ENCODE results near the gene SRGAP1.

DNA sequence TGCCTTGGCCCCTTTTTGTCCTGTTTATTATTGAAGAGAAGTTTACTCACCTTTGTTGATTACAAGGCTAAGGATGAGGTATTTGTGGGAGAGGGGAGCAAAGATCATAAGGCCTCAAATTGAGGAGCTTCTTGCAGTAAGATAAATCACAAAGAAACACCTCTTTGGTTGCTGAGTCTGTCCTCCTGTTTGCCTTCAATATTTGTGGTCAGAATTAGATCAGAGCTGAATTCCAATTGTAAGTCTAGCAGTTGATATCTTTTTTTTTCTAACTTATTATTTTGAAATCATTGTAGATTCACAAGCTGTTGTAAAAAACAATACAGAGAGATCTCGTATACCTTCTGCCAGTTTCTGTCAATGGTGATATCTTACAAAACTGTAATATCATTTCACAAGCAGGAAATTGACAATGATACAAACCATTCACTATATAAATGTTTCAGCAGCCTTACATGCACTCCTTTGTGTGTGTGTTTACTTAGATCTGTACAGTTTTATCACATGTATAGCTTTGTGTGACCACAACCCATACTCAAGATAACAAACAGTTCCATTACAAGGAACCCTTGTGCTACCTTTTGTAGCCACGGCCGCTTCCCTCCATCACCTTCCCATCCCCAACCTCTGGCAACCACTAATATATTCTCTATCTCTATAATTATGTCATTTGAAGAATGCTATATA, 280.2 kb downstream of the SRGAP1 start:
- TF ChIP-seq, protein P1, sequence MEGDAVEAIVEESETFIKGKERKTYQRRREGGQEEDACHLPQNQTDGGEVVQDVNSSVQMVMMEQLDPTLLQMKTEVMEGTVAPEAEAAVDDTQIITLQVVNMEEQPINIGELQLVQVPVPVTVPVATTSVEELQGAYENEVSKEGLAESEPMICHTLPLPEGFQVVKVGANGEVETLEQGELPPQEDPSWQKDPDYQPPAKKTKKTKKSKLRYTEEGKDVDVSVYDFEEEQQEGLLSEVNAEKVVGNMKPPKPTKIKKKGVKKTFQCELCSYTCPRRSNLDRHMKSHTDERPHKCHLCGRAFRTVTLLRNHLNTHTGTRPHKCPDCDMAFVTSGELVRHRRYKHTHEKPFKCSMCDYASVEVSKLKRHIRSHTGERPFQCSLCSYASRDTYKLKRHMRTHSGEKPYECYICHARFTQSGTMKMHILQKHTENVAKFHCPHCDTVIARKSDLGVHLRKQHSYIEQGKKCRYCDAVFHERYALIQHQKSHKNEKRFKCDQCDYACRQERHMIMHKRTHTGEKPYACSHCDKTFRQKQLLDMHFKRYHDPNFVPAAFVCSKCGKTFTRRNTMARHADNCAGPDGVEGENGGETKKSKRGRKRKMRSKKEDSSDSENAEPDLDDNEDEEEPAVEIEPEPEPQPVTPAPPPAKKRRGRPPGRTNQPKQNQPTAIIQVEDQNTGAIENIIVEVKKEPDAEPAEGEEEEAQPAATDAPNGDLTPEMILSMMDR (IDR thresholded peaks at IDR 0.05), result no peak
- TF ChIP-seq EP300 (IDR thresholded peaks at IDR 0.05), result no peak
- TF ChIP-seq POLR2A (IDR thresholded peaks at IDR 0.05), result no peak

All from gastroesophageal sphincter (tissue), 3 donors.